CD4-positive, alpha-beta memory T cell (primary cell): ENCODE results near the gene MCM3AP. TPM values are rescaled to one million over a fixed set of nuclear protein-coding genes. Genes with fewer than 3 reads are reported as not detected.
A peak's percentile ranks its signal among the peaks of the same experiment; 100 is the strongest.
"Not testable (repeated sequence)": the region's sequence is repeated elsewhere in the genome, so short reads cannot be mapped to it uniquely, and the experiment has no call there.

Source experiments
- CTCF ChIA-PET: fragments of 350-600 bp; sonication (Branson Sonifier 250); formaldehyde crosslinking; loops from one replicate; lab custom pipeline; 2021; ENCODE audit warnings: inconsistent platforms; ENCODE audit not compliant: partially characterized antibody; lab: Charles Lee
- POLR2A ChIA-PET: fragments of 350-600 bp; sonication (Branson Sonifier 250); formaldehyde crosslinking; loops from one replicate; lab custom pipeline; 2021; ENCODE audit not compliant: partially characterized antibody; lab: Charles Lee
- DNase-seq, 5 donors: peaks; one replicate each; pipeline versions ENCODE4 v3.0.0 to v3.0.0-alpha.2; 2020 to 2022; ENCODE audit warnings: mixed read lengths in 1 of 5
- H3K27ac ChIP-seq: one replicate; pipeline ENCODE4 v1.7.0; 2013; ENCODE audit warnings: low read depth, low read length
- H3K27me3 ChIP-seq: 2 replicates; pipeline ENCODE4 v1.7.0; 2013; ENCODE audit warnings: mild to moderate bottlenecking, low read length, moderate library complexity; ENCODE audit not compliant: insufficient read depth
- H3K36me3 ChIP-seq: 2 replicates; pipeline ENCODE4 v1.7.0; 2013; ENCODE audit warnings: mild to moderate bottlenecking, low read length, moderate library complexity; ENCODE audit not compliant: insufficient read depth
- H3K4me1 ChIP-seq: 2 replicates; pipeline ENCODE4 v1.7.0; 2013; ENCODE audit warnings: mild to moderate bottlenecking, low read length, moderate library complexity; ENCODE audit not compliant: insufficient read depth
- H3K4me3 ChIP-seq, 2 donors: one replicate each; pipeline ENCODE4 v1.7.0; 2013; ENCODE audit warnings: low read length in 2 of 2, mild to moderate bottlenecking in 1 of 2
- H3K9me3 ChIP-seq, 2 donors: one replicate each; pipeline ENCODE4 v1.7.0; 2013; ENCODE audit warnings: low read length in 2 of 2, control low read depth in 1 of 2; ENCODE audit not compliant: control insufficient read depth in 1 of 2
- H3K27ac Mint-ChIP-seq, 7 donors: one replicate each; pipeline ENCODE4 v1.8.0; 2020 to 2021; ENCODE audit warnings: mixed read lengths in 7 of 7, mild to moderate bottlenecking in 6 of 7, inconsistent platforms in 3 of 7, moderate library complexity in 3 of 7
- H3K27me3 Mint-ChIP-seq, 2 donors: one replicate each; pipeline ENCODE4 v1.8.0; 2020 to 2021; ENCODE audit warnings: mixed read lengths in 2 of 2
- H3K36me3 Mint-ChIP-seq, 2 donors: one replicate each; pipeline ENCODE4 v1.8.0; 2020 to 2021; ENCODE audit warnings: mixed read lengths in 2 of 2, inconsistent platforms in 1 of 2, mild to moderate bottlenecking in 1 of 2
- H3K4me1 Mint-ChIP-seq, 4 donors: one replicate each; pipeline ENCODE4 v1.8.0; 2020 to 2021; ENCODE audit warnings: mixed read lengths in 4 of 4, mild to moderate bottlenecking in 1 of 4
- H3K4me3 Mint-ChIP-seq, 8 donors: one replicate each; pipeline ENCODE4 v1.8.0; 2020 to 2021; ENCODE audit warnings: mixed read lengths in 8 of 8, mild to moderate bottlenecking in 7 of 8, moderate library complexity in 6 of 8, inconsistent platforms in 3 of 8
- H3K9me3 Mint-ChIP-seq, 8 donors: one replicate each; pipeline ENCODE4 v1.8.0; 2020 to 2021; ENCODE audit warnings: mixed read lengths in 8 of 8, mild to moderate bottlenecking in 5 of 8, inconsistent platforms in 3 of 8, moderate library complexity in 1 of 8
- intact Hi-C: fragments of 100-400 bp; cut with micrococcal nuclease; formaldehyde crosslinking; loops from one replicate; pipeline ENCODE4 v1.15.1; 2023
- polyA plus RNA-seq, 2 donors: library from polyadenylated mRNA; unstranded; fragments of 300-500 nt; fragmentation: Illumina TruSeq; gene quantifications; one replicate each; pipeline ENCODE4 v1.2.3, GENCODE V29; 2021
- total RNA-seq, 2 experiments: library from RNA; stranded (reverse); gene quantifications; one replicate each; pipeline ENCODE4 v1.2.3, GENCODE V29; 2021

MCM3AP gene
- total and polyA plus RNA-seq, 4 experiments from 2014 or later: 14.9 to 168 (median 100) TPM

DNA sequence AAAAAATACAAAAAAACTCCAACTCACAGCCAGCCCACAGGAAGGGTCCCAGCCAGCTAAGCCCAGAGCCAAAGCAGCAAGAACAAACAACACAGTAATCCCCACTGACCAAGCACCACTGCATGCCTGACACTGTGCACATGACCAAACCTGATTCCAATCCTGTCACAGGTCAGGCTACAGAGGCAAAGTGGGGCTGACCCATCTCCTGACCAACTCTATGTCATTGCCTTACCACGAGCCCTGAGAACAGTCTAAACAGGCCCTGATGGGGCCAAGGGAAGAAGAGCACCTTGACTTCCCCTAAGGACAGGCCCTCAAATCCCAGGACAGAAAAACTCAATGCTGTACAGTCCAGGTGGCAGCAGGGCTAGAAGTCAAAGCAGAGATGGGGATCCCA is 59.3 kb downstream of the MCM3AP start:
- Mint-ChIP-seq H3K9me3 (no peaks in the 10 kb centered on the region), H3K27ac (peak overlapping the region in 2 of 7 donors; percentile 45 to 61), H3K4me1 (peaks cover 26 to 51% (median 38%) of the 10 kb centered on the region in 4 donors), H3K27me3 (no peaks in the 10 kb centered on the region), H3K4me3 (peak overlapping the region in 2 of 8 donors; percentile 9 to 77), H3K36me3 (peaks cover 2 to 19% of the 10 kb centered on the region in 2 donors)
- intact Hi-C loops: loop anchor here (5.0 kb wide), 2 partner anchors 39 to 254 kb away; no protein-coding TSS in a partner anchor
- H3K4me1 ChIP-seq: peaks cover 28% of the 10 kb centered on the region
- H3K36me3 ChIP-seq: peaks cover 6% of the 10 kb centered on the region
- ChIA-PET CTCF (interaction anchor here (1.2 to 1.3 kb wide), 2 partner anchors 58 to 83 kb away, joined by 3 read pairs; no protein-coding TSS in a partner anchor), POLR2A (interaction anchor here (1.4 kb wide), 1 partner anchor 326 kb away, joined by 3 read pairs; no protein-coding TSS in a partner anchor)
- no peaks in the 10 kb centered on the region for H3K9me3 ChIP-seq
- no peaks in the 10 kb centered on the region for H3K27me3 ChIP-seq
- no peak for DNase-seq
- no peak overlapping the region for H3K4me3 ChIP-seq
- no peak overlapping the region for H3K27ac ChIP-seq

DNA sequence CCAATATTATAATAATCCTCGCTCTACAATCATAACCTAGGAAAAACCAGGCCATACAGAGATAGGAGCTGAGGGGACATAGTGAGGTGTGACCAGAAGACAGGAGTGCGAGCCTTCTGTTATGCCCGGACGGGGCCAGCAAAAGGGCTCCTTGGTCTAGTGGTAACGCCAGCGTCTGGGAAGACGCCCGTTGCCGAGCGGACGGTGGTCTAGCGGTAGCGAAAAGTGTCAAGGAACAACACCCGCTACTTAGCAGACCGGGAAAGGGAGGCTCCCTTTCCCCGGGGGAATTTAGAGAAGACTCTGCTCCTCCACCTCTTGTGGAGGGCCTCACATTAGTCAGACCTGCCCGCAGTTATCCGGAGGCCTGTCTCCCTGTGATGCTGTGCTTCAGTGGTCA is 61.8 kb downstream of the MCM3AP start:
- H3K4me3 ChIP-seq, H3K27me3 Mint-ChIP-seq, H3K27me3 ChIP-seq, H3K27ac Mint-ChIP-seq, CTCF ChIA-PET, H3K9me3 ChIP-seq, H3K4me3 Mint-ChIP-seq, H3K36me3 ChIP-seq, DNase-seq, H3K27ac ChIP-seq, POLR2A ChIA-PET, H3K9me3 Mint-ChIP-seq, intact Hi-C loops: not testable (repeated sequence)
- peaks cover 22% of the 10 kb centered on the region for H3K4me1 ChIP-seq
- Mint-ChIP-seq H3K4me1 (peaks cover 17 to 30% (median 28%) of the 10 kb centered on the region in 4 donors), H3K36me3 (peaks cover 8 to 23% of the 10 kb centered on the region in 2 donors)

DNA sequence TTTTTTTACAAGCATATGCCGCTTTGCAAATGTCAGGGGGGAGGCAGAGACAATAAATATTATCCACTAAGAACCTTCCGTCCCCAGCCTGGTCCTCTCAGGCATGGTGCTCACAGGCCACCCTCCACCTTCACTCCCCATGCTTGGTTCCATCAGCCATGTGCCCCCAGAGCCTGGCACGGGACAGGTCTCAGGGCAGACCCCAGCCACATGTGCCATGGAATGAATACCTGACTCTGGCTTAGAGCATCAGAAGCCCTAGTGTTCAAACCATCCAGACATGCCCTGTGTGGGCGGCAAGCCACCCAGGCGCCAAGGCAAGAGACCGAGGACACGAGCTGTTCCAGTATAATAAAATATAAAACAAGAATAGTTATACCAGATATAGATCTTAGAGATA is 62.2 kb downstream of the MCM3AP start:
- Histone ChIP-seq H3K27me3 (no peaks in the 10 kb centered on the region), H3K4me1 (peaks cover 22% of the 10 kb centered on the region), H3K9me3 (no peaks in the 10 kb centered on the region), H3K27ac (no peak overlapping the region), H3K4me3 (no peak overlapping the region), H3K36me3 (peaks cover 6% of the 10 kb centered on the region)
- Mint-ChIP-seq H3K9me3 (peaks cover 0 to 2% (median 0%) of the 10 kb centered on the region in 8 donors), H3K36me3 (peaks cover 8 to 23% of the 10 kb centered on the region in 2 donors), H3K27me3 (no peaks in the 10 kb centered on the region), H3K4me3 (no peak overlapping the region), H3K27ac (no peak overlapping the region), H3K4me1 (peaks cover 17 to 30% (median 28%) of the 10 kb centered on the region in 4 donors)
- POLR2A ChIA-PET: no interaction called here
- DNase-seq: no peak
- CTCF ChIA-PET: no interaction called here
- intact Hi-C loops: no loop called here

DNA sequence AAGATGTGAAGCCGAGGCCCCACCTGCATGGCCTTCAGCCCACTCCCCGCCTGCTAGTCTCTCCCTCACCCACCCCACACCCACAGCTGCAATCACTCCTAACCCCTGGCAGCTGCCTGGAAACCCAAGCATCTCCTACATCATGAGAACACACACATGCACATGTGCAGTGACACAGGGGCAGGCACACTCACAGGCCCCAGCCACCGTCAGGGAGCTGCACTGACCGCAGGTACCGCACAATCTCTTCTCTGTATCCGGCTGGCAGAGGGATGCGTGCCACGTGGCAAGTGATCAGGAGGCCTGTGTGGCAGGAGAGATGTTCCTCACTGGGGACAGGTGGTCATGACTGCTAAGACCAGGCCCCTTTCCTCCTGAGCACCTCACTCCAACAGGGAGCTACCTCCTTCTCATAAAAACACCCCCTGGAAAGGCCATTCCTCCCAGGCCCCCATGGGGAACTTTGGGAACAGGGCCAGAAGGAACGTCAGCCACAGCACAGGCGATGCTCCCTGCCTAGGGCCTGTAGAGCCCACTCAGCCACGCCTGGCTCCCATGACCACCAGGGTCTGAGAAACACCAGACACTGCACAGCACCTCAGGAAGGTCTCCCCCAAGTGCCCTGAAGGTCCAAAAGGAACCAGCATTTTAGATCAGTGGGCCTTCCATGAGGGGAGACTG is 62.8 kb downstream of the MCM3AP start:
- Histone ChIP-seq H3K27me3 (no peaks in the 10 kb centered on the region), H3K36me3 (peaks cover 6% of the 10 kb centered on the region), H3K4me1 (peaks cover 16% of the 10 kb centered on the region), H3K9me3 (no peaks in the 10 kb centered on the region), H3K27ac (no peak overlapping the region), H3K4me3 (no peak overlapping the region)
- DNase-seq: no peak
- Mint-ChIP-seq H3K27me3 (no peaks in the 10 kb centered on the region), H3K9me3 (peaks cover 0 to 2% (median 0%) of the 10 kb centered on the region in 8 donors), H3K27ac (no peak overlapping the region), H3K4me3 (no peak overlapping the region), H3K36me3 (peaks cover 8 to 24% of the 10 kb centered on the region in 2 donors), H3K4me1 (peaks cover 14 to 26% (median 23%) of the 10 kb centered on the region in 4 donors)
- ChIA-PET CTCF (no interaction called here), POLR2A (no interaction called here)
- intact Hi-C loops: no loop called here

DNA sequence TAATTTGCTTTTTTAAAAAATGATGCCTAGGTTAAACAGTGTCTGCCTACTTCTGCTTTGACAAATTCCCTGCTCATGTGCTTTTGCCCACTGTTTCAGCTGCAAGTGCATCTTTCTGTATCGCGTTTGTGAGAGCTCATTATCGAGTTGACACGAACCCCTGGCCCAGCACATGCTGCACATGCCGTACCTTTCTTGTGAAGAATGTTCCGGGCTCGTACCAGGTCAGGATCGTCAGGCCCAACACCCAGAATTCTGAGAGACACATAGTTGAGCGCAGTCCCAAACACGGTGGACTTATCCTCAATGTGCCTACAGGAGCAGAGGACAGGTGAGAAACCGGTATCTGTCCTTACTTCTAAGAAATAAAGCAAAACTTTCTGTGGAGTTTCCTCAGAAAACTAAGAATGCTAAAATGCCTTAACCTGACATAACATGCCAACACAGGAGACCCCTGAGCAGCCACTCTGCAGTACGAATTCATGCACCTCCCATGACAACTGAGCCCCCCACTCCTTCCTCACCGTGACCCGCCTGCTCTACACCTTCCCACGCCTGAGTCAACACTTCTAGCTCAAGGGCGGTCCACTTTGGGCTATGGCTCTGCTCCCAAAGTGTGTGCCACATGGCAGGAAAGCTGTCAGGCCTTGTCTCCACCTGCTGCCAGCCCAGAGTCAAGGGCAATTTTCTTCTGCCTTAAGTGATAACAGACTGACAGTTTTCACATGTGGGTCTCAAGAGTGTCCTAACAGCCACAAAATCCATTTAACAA is 63.6 kb downstream of the MCM3AP start:
- peaks cover 8 to 27% of the 10 kb centered on the region in 2 donors for H3K36me3 Mint-ChIP-seq
- peak overlapping the region in 2 of 7 donors; percentile 72 to 77 for H3K27ac Mint-ChIP-seq
- intact Hi-C loops: no loop called here

DNA sequence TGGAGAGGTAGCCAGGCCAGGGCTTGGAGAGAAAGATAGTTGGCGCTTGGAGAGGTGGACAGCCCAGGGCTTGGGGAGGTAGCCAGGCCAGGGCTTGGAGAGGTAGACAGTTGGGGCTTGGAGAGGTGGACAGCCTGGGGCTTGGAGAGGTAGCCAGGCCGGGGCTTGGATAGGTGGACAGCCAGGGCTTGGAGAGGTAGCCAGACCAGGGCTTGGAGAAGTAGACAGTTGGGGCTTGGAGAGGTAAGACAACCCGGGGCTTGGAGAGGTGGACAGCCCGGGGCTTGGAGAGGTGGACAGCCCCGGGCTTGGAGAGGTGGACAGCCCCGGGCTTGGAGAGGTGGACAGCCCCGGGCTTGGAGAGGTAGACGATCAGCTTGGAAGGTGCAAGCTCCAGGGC is 64.6 kb downstream of the MCM3AP start:
- DNase-seq: no peak
- Histone ChIP-seq H3K27me3 (no peaks in the 10 kb centered on the region), H3K27ac (no peak overlapping the region), H3K4me3 (no peak overlapping the region), H3K36me3 (peaks cover 6% of the 10 kb centered on the region), H3K4me1 (no peaks in the 10 kb centered on the region), H3K9me3 (no peaks in the 10 kb centered on the region)
- Mint-ChIP-seq H3K4me3 (no peak overlapping the region), H3K4me1 (peaks cover 1 to 10% (median 8%) of the 10 kb centered on the region in 4 donors), H3K27me3 (no peaks in the 10 kb centered on the region), H3K36me3 (peaks cover 8 to 28% of the 10 kb centered on the region in 2 donors), H3K9me3 (peaks cover 0 to 2% (median 0%) of the 10 kb centered on the region in 8 donors), H3K27ac (no peak overlapping the region)
- CTCF ChIA-PET: no interaction called here
- POLR2A ChIA-PET: no interaction called here
- intact Hi-C loops: no loop called here

More for the DNA sequence above, 63.6 kb downstream of the MCM3AP start:
- peaks cover 0 to 2% (median 0%) of the 10 kb centered on the region in 8 donors for H3K9me3 Mint-ChIP-seq
- H3K4me3 Mint-ChIP-seq: no peak overlapping the region
- H3K27me3 ChIP-seq: no peaks in the 10 kb centered on the region
- ChIA-PET POLR2A (no interaction called here), CTCF (no interaction called here)
- no peak overlapping the region for H3K4me3 ChIP-seq
- H3K27ac ChIP-seq: no peak overlapping the region
- H3K4me1 ChIP-seq: peaks cover 9% of the 10 kb centered on the region
- H3K36me3 ChIP-seq: peaks cover 6% of the 10 kb centered on the region
- no peaks in the 10 kb centered on the region for H3K27me3 Mint-ChIP-seq
- DNase-seq: no peak
- no peaks in the 10 kb centered on the region for H3K9me3 ChIP-seq
- peaks cover 7 to 18% (median 16%) of the 10 kb centered on the region in 4 donors for H3K4me1 Mint-ChIP-seq

DNA sequence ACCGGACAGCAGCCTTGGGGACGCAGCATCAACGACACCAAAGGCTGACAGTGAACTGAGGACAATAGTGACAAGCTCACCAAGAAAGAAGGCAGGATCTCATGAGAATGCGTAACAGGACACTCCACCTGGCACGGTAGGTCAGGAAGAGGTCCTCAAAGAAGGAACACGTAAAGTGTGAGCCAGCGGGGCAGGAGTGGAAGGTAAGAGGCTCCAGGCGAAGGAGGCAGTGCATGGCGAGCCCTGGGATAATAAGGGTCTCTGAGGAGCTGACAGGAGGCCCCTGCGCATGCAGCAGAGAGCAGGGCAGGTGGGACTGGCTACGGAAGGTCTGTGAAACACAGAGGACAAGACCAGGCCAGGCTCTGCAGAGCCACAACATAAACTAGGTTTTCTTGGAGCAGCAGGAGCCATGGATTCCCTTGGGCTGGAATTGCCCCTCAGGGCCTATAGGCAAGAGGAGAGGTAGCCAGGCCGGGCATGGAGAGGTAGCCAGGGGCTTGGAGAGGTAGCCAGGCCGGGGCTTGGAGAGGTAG is 65.1 kb downstream of the MCM3AP start:
- Histone ChIP-seq H3K4me1 (no peaks in the 10 kb centered on the region), H3K36me3 (peaks cover 6% of the 10 kb centered on the region), H3K27me3 (no peaks in the 10 kb centered on the region), H3K9me3 (no peaks in the 10 kb centered on the region), H3K27ac (no peak overlapping the region), H3K4me3 (no peak overlapping the region)
- Mint-ChIP-seq H3K27ac (no peak overlapping the region), H3K36me3 (peaks cover 8 to 28% of the 10 kb centered on the region in 2 donors), H3K4me1 (peaks cover 0 to 5% (median 3%) of the 10 kb centered on the region in 4 donors), H3K4me3 (no peak overlapping the region), H3K9me3 (peaks cover 0 to 2% (median 0%) of the 10 kb centered on the region in 8 donors), H3K27me3 (no peaks in the 10 kb centered on the region)
- intact Hi-C loops: no loop called here
- DNase-seq: no peak
- POLR2A ChIA-PET: no interaction called here
- CTCF ChIA-PET: no interaction called here
